CD4-positive, alpha-beta T cell (primary cell): ENCODE measurements around the gene TRRAP. TPM values are rescaled to one million over a fixed set of nuclear protein-coding genes. Genes with fewer than 3 reads are reported as not detected.

ENCODE experiments used
- ATAC-seq: fragments of 200-7000 bp; cut with Tn5 transposase; one replicate; pipeline ENCODE4 v1.10.0; 2022; ENCODE audit warnings: mild to moderate bottlenecking; ENCODE audit not compliant: poor library complexity
- CTCF ChIA-PET: fragments of 350-600 bp; sonication (Branson Sonifier 250); formaldehyde crosslinking; loops from one replicate; lab custom pipeline; 2021; ENCODE audit warnings: antibody characterized with exemption, inconsistent platforms; lab: Charles Lee
- POLR2A ChIA-PET: fragments of 350-600 bp; sonication (Branson Sonifier 250); formaldehyde crosslinking; loops from one replicate; lab custom pipeline; 2021; ENCODE audit warnings: antibody characterized with exemption, inconsistent platforms; lab: Charles Lee
- DNase-seq, 14 experiments: peaks; one replicate each; pipeline ENCODE4 v3.0.0-alpha.2; 2013 to 2020; ENCODE audit warnings: mixed read lengths in 2 of 14
- H3K27ac ChIP-seq, 2 donors: one replicate each; pipeline versions ENCODE4 v1.5.1 to v1.7.0; 2013; ENCODE audit warnings: low read length in 2 of 2, low read depth in 1 of 2, mild to moderate bottlenecking in 1 of 2
- H3K27me3 ChIP-seq, 2 experiments: 1 replicate in 1 of 2; 2 replicates in 1 of 2; pipeline versions ENCODE4 v1.6.1 to v1.7.0; 2013; ENCODE audit warnings: low read length in 2 of 2, control low read depth in 1 of 2, mild to moderate bottlenecking in 1 of 2, moderate library complexity in 1 of 2; ENCODE audit not compliant: insufficient read depth in 2 of 2, control insufficient read depth in 1 of 2
- H3K36me3 ChIP-seq: one replicate; pipeline ENCODE4 v1.6.1; 2013; ENCODE audit warnings: low read length, control low read depth; ENCODE audit not compliant: insufficient read depth
- H3K4me1 ChIP-seq: one replicate; pipeline ENCODE4 v1.6.1; 2013; ENCODE audit warnings: low read length, control low read depth; ENCODE audit not compliant: insufficient read depth
- H3K4me3 ChIP-seq: one replicate; pipeline ENCODE4 v1.5.1; 2013; ENCODE audit warnings: mild to moderate bottlenecking, low read length, moderate library complexity
- H3K9me3 ChIP-seq, 2 experiments: 1 replicate in 1 of 2; 2 replicates in 1 of 2; pipeline versions ENCODE4 v1.6.1 to v1.7.0; 2013; ENCODE audit warnings: low read length in 2 of 2, mild to moderate bottlenecking in 2 of 2, control low read depth in 1 of 2, moderate library complexity in 1 of 2; ENCODE audit not compliant: control insufficient read depth in 1 of 2, insufficient read depth in 1 of 2
- H3K27ac Mint-ChIP-seq: one replicate; pipeline ENCODE4 v1.8.0; 2020; ENCODE audit warnings: mixed read lengths
- H3K27me3 Mint-ChIP-seq: one replicate; pipeline ENCODE4 v1.8.0; 2021; ENCODE audit warnings: mixed read lengths
- H3K36me3 Mint-ChIP-seq: one replicate; pipeline ENCODE4 v1.8.0; 2021; ENCODE audit warnings: low read depth, mixed read lengths
- H3K4me1 Mint-ChIP-seq: one replicate; pipeline ENCODE4 v1.8.0; 2021; ENCODE audit warnings: low read depth, mixed read lengths
- H3K4me3 Mint-ChIP-seq: one replicate; pipeline ENCODE4 v1.8.0; 2020; ENCODE audit warnings: mild to moderate bottlenecking, mixed read lengths
- H3K9me3 Mint-ChIP-seq: one replicate; pipeline ENCODE4 v1.8.0; 2020; ENCODE audit warnings: mixed read lengths
- intact Hi-C, 2 experiments: fragments of 100-400 bp; cut with DNase I in 1 of 2; cut with micrococcal nuclease in 1 of 2; formaldehyde crosslinking; loops; one replicate each; pipeline versions ENCODE4 v1.15.1 to v1.9.0; 2023 to 2025; cut with DNase I, micrococcal nuclease
- total RNA-seq, 174 experiments: library from RNA in 2 of 174; stranded (reverse) in 2 of 174; gene quantifications; one replicate each; pipeline ENCODE4 v1.2.3 and lab custom pipeline; 2021 to 2026
- TF ChIP-seq, protein P1 (sequence below): fragments of 200-600 bp; IDR thresholded peaks from one replicate; pipeline ENCODE4 v1.8.0; 2022; ENCODE audit warnings: antibody characterized with exemption, mild to moderate bottlenecking

The TRRAP gene
- total RNA-seq, 2 experiments from 2014 or later = 47.9 to 48.3 TPM

DNA sequence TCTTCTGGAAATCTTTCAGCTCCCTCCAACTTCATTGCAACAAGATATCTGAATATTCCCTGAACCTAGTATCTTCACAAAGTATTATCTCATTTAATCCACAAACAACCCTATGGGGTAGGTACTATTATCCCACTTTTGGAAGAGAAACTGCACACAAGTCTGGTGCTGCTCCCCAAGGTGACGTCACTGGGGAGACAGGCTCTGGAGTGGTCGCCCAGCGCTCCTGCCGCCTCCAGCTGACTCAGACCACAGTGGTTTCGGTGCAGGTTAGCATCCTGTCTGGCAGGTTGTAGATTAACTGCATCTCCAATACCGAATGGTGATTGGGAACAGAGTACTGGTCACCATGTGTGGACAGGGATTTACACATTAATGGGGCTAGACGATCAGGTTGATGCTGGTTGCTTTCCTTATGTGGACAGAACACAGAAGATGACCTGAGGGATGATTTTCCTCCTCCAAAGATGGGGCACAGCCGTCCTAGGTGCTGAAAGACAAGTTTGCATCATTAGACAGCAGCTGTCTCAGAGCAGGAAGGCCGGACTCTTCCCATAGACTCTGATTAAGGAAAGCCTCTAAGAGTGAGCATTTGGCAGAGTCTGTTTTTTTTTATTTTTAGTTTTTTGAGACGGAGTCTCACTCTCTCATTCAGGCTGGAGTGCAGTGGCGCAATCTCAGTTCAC is 128.6 kb downstream of the TRRAP start:
- Histone ChIP-seq H3K27me3 (no peaks in the 10 kb centered on the region), H3K9me3 (no peaks in the 10 kb centered on the region), H3K27ac (no peak overlapping the region), H3K4me1 (no peaks in the 10 kb centered on the region), H3K36me3 (peaks cover 84% of the 10 kb centered on the region), H3K4me3 (no peak overlapping the region)
- Mint-ChIP-seq H3K4me1 (no peaks in the 10 kb centered on the region), H3K4me3 (no peak overlapping the region), H3K27ac (no peak overlapping the region), H3K27me3 (no peaks in the 10 kb centered on the region), H3K9me3 (no peaks in the 10 kb centered on the region), H3K36me3 (peaks cover 91% of the 10 kb centered on the region)
- intact Hi-C loops = no loop called here
- TF ChIP-seq, protein P1, sequence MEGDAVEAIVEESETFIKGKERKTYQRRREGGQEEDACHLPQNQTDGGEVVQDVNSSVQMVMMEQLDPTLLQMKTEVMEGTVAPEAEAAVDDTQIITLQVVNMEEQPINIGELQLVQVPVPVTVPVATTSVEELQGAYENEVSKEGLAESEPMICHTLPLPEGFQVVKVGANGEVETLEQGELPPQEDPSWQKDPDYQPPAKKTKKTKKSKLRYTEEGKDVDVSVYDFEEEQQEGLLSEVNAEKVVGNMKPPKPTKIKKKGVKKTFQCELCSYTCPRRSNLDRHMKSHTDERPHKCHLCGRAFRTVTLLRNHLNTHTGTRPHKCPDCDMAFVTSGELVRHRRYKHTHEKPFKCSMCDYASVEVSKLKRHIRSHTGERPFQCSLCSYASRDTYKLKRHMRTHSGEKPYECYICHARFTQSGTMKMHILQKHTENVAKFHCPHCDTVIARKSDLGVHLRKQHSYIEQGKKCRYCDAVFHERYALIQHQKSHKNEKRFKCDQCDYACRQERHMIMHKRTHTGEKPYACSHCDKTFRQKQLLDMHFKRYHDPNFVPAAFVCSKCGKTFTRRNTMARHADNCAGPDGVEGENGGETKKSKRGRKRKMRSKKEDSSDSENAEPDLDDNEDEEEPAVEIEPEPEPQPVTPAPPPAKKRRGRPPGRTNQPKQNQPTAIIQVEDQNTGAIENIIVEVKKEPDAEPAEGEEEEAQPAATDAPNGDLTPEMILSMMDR = no peak
- ATAC-seq (no peak), DNase-seq (peak in 1 of 14 experiments; percentile 23)
- CTCF ChIA-PET = no interaction called here
- POLR2A ChIA-PET = interaction anchor here (0.7 kb wide), 1 partner anchor 13 kb away, joined by 3 read pairs; no protein-coding TSS in a partner anchor

GRCh38 chr7:99008181-99008631 is 129.9 kb downstream of the TRRAP start:
- ATAC-seq (no peak), DNase-seq (no peak)
- Mint-ChIP-seq H3K4me3 (no peak overlapping the region), H3K36me3 (peaks cover 89% of the 10 kb centered on the region), H3K27ac (no peak overlapping the region), H3K9me3 (no peaks in the 10 kb centered on the region), H3K4me1 (no peaks in the 10 kb centered on the region), H3K27me3 (no peaks in the 10 kb centered on the region)
- Histone ChIP-seq H3K27me3 (no peaks in the 10 kb centered on the region), H3K4me1 (no peaks in the 10 kb centered on the region), H3K4me3 (no peak overlapping the region), H3K9me3 (no peaks in the 10 kb centered on the region), H3K27ac (no peak overlapping the region), H3K36me3 (peaks cover 86% of the 10 kb centered on the region)
- intact Hi-C loops = no loop called here
- ChIA-PET POLR2A (no interaction called here), CTCF (no interaction called here)
- TF ChIP-seq, protein P1 = no peak

DNA sequence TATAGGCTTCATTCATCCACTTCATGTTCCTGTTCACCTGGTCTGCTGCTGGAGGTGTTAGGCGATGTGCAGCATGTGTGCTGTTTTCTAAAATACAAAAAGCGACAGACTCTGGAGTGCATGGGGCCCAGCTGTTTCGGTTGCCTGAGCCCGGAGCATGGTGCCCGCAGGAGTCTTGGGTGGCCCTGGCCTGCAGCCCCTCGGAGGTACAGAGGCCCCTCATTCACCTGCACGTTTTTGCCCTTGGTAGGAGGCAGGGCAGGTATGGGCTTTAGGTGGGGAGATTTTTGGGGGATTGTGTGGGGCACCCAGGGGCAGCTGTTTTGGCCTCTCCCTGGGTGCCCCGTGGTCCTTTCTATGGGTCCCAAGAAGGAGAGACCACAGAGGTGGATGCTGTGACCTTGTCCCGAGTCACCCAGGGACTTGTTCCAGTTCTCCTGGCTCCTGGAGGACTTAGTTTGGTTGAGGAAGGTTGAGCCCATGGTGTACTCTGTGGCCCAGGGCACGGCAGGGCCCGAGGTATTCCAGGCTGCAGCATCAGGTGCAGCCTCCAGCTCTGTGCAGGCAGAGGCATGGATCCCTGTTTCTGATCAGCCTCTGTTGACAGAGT is 130.7 kb downstream of the TRRAP start:
- H3K9me3 ChIP-seq = no peaks in the 10 kb centered on the region
- ChIA-PET POLR2A (no interaction called here), CTCF (no interaction called here)
- TF ChIP-seq, protein P1 = no peak
- no peaks in the 10 kb centered on the region for H3K4me1 ChIP-seq
- Mint-ChIP-seq H3K27ac (no peak overlapping the region), H3K27me3 (no peaks in the 10 kb centered on the region), H3K4me3 (no peak overlapping the region), H3K4me1 (no peaks in the 10 kb centered on the region), H3K36me3 (peaks cover 89% of the 10 kb centered on the region), H3K9me3 (no peaks in the 10 kb centered on the region)
- ATAC-seq = no peak
- no peak overlapping the region for H3K4me3 ChIP-seq
- peaks cover 90% of the 10 kb centered on the region for H3K36me3 ChIP-seq
- intact Hi-C loops = no loop called here
- H3K27me3 ChIP-seq = no peaks in the 10 kb centered on the region
- no peak for DNase-seq
- no peak overlapping the region for H3K27ac ChIP-seq
